ENCODE measurements around the gene PRSS50. TPM values are rescaled to one million over a fixed set of nuclear protein-coding genes. Genes with fewer than 3 reads are reported as not detected.

The PRSS50 gene
- total and polyA plus RNA-seq, 2 donors (not counting 3 experiments of a cell fraction or from before 2014, with no cell fraction given): not detected

GRCh38 chr3:46729038-46729437 lies 11.4 kb upstream of the PRSS50 start:
- BruUV-seq (replicated peaks): no TSS peak
- Histone ChIP-seq H3K9me3 (replicated peaks; ENCODE audit: control insufficient read depth, insufficient read depth, low read length) (no peaks in the 10 kb centered on the region), H3K4me2 (ENCODE audit: insufficient read depth, low read length) (no peak overlapping the region), H3K36me3 (ENCODE audit: control insufficient read depth in 2 of 2, extremely low read depth in 1 of 2, insufficient read depth in 2 of 2, low read length in 2 of 2) (no peaks in the 10 kb centered on the region), H2AFZ (ENCODE audit: low read depth, low read length) (no peak overlapping the region), H4K20me1 (replicated peaks; ENCODE audit: control insufficient read depth, extremely low read depth, insufficient read depth, low read length) (no peaks in the 10 kb centered on the region), H3K27ac (ENCODE audit: insufficient read depth, low read depth, low read length) (no peak overlapping the region), H3K4me1 (ENCODE audit: control insufficient read depth, extremely low read depth, insufficient read depth, low read length) (no peaks in the 10 kb centered on the region), H3K27me3 (ENCODE audit: control insufficient read depth in 2 of 2, insufficient read depth in 2 of 2, low read length in 2 of 2) (peaks cover 9 to 11% of the 10 kb centered on the region in 2 experiments), H3K9ac (replicated peaks; ENCODE audit: extremely low read depth, insufficient read depth, low read length) (no peak overlapping the region), H3K79me2 (ENCODE audit: control insufficient read depth, insufficient read depth, low read length) (no peaks in the 10 kb centered on the region), H3K4me3 (replicated peaks in 1 of 3; ENCODE audit: insufficient read depth in 1 of 3, low read depth in 1 of 3, low read length in 3 of 3) (no peak overlapping the region), H3K9me1 (replicated peaks; ENCODE audit: control insufficient read depth, extremely low read depth, insufficient read depth, low read length) (no peaks in the 10 kb centered on the region)
- FAIRE-seq: no peak
- intact Hi-C loops (cut with micrococcal nuclease): no loop called here
- ChIA-PET POLR2A (interaction anchor here (0.6 kb wide), 1 partner anchor 18 kb away, joined by 3 read pairs; no protein-coding TSS in a partner anchor), CTCF (interaction anchor here (1.0 to 1.4 kb wide), 3 partner anchors 8 to 23 kb away, joined by 3 read pairs; no protein-coding TSS in a partner anchor)
- no peak for DNase-seq (ENCODE audit: low read depth, low spot score)
- TF ChIP-seq, protein P1, sequence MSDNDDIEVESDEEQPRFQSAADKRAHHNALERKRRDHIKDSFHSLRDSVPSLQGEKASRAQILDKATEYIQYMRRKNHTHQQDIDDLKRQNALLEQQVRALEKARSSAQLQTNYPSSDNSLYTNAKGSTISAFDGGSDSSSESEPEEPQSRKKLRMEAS (IDR thresholded peaks at IDR 0.05; ENCODE audit: insufficient read depth, insufficient read length): no peak
- no peak for TF ChIP-seq MYC (IDR thresholded peaks at IDR 0.05; ENCODE audit: low read depth, low read length)
- TF ChIP-seq GATA2 (IDR thresholded peaks at IDR 0.05; ENCODE audit: insufficient read depth, insufficient read length, low read depth, low read length): no peak
- TF ChIP-seq EZH2 (IDR thresholded peaks at IDR 0.05; ENCODE audit: borderline replicate concordance, low read depth, low read length, severe bottlenecking): no peak
- TF ChIP-seq JUN (IDR thresholded peaks at IDR 0.05; ENCODE audit: borderline replicate concordance, insufficient read depth, insufficient read length, low read depth): no peak
- no peak for TF ChIP-seq POLR2A (IDR thresholded peaks at IDR 0.05; ENCODE audit: low read depth, low read length)
- no peak for TF ChIP-seq POLR2AphosphoS5 (IDR thresholded peaks at IDR 0.05; ENCODE audit: insufficient read depth, low read depth, low read length)
- TF ChIP-seq, protein P2, sequence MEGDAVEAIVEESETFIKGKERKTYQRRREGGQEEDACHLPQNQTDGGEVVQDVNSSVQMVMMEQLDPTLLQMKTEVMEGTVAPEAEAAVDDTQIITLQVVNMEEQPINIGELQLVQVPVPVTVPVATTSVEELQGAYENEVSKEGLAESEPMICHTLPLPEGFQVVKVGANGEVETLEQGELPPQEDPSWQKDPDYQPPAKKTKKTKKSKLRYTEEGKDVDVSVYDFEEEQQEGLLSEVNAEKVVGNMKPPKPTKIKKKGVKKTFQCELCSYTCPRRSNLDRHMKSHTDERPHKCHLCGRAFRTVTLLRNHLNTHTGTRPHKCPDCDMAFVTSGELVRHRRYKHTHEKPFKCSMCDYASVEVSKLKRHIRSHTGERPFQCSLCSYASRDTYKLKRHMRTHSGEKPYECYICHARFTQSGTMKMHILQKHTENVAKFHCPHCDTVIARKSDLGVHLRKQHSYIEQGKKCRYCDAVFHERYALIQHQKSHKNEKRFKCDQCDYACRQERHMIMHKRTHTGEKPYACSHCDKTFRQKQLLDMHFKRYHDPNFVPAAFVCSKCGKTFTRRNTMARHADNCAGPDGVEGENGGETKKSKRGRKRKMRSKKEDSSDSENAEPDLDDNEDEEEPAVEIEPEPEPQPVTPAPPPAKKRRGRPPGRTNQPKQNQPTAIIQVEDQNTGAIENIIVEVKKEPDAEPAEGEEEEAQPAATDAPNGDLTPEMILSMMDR (IDR thresholded peaks at IDR 0.05; ENCODE audit: extremely low read depth in 1 of 2, insufficient read depth in 1 of 2, low read depth in 1 of 2, low read length in 2 of 2): no peak
- TF ChIP-seq FOS (IDR thresholded peaks at IDR 0.05; ENCODE audit: borderline replicate concordance, insufficient read depth, low read length): no peak
- dilution Hi-C loops (cut with MboI; ENCODE audit: extremely low pct_ligation_motif_present, low sequenced_read_pairs): no loop called here

All from endothelial cell of umbilical vein (primary cell).